Measurements from ENCODE around the gene SLC38A11. TPM values are rescaled to one million over a fixed set of nuclear protein-coding genes. Genes with fewer than 3 reads are reported as not detected.

The SLC38A11 gene
- total RNA-seq, 1 donor from 2014 or later: not detected

DNA sequence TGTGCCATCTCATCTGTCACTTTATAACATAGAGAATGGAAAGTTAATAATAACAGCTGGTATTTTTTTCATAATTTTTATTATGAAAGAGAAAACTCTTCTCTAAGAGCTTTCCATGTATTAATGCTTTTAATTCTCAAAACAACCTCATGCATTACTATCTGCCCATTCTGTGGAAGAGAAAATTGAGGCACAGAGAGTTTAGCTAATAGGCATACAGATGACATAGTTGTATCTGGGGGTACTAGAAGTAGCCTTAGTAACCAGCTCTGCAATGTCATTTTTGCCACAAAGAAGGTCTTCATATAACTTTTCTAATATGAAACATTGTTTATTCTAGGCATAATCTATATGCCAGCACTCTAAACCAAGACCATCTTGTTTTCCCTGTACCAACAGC is 77.4 kb downstream of the SLC38A11 start:
- no peak for TF ChIP-seq CTCF (IDR thresholded peaks at IDR 0.05)
- no peak for DNase-seq (ENCODE audit: extremely low spot score, unreplicated experiment)

GRCh38 chr2:164877169-164877568 is 78.2 kb downstream of the SLC38A11 start:
- Mint-ChIP-seq H3K27ac (ENCODE audit: unreplicated experiment) (no peak overlapping the region), H3K27me3 (ENCODE audit: unreplicated experiment) (no peaks in the 10 kb centered on the region), H3K4me3 (ENCODE audit: unreplicated experiment) (no peak overlapping the region), H3K4me1 (ENCODE audit: unreplicated experiment) (peaks cover 30% of the 10 kb centered on the region), H3K9me3 (ENCODE audit: unreplicated experiment) (no peaks in the 10 kb centered on the region), H3K36me3 (ENCODE audit: unreplicated experiment) (no peaks in the 10 kb centered on the region)
- no peak for TF ChIP-seq CTCF (IDR thresholded peaks at IDR 0.05)
- no peak for DNase-seq (ENCODE audit: extremely low spot score, unreplicated experiment)

More for the DNA sequence above, 77.4 kb downstream of the SLC38A11 start:
- H3K4me3 Mint-ChIP-seq (ENCODE audit: unreplicated experiment): no peak overlapping the region
- no peaks in the 10 kb centered on the region for H3K36me3 Mint-ChIP-seq (ENCODE audit: unreplicated experiment)
- no peaks in the 10 kb centered on the region for H3K27me3 Mint-ChIP-seq (ENCODE audit: unreplicated experiment)
- no peak overlapping the region for H3K27ac Mint-ChIP-seq (ENCODE audit: unreplicated experiment)
- no peaks in the 10 kb centered on the region for H3K9me3 Mint-ChIP-seq (ENCODE audit: unreplicated experiment)
- peaks cover 35% of the 10 kb centered on the region for H3K4me1 Mint-ChIP-seq (ENCODE audit: unreplicated experiment)

DNA sequence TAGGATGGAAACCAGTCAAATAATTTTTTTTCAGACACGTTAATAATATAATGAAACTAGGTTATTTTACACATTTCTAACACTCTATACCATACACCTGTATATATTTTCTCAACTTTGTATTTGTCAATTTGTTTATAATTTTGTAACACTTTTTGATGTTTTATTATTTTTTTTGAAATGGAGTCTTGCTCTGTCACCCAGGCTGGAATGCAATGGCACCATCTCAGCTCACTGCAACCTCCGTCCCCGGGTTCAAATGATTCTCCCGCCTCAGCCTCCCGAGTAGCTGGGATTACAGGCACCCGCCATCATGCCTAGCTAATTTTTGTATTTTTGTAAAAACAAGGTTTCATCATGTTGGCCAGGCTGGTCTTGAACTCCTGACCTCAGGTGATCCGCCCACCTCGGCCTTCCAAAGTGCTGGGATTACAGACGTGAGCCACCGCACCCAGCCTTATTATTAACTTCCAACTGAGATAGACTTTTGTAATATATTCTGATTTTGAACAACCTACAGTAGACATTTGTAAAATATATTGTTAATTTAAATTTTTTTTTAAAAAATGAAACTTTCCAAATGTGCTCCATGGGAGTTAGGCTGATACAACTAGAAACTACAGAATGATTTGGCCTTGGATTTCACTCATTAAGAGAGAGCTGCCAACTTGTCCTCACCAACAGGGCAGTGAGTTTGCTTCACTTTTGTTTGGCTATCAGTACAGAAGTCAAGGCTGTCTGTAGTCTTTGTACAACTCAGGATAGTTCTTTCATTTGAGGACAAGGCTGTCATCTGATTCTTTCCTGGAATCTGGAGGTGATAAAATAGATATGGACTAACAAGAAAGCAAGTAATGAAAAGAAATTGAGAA is 79.8 kb downstream of the SLC38A11 start:
- H3K4me3 Mint-ChIP-seq (ENCODE audit: unreplicated experiment): no peak overlapping the region
- H3K27ac Mint-ChIP-seq (ENCODE audit: unreplicated experiment): no peak overlapping the region
- no peak for TF ChIP-seq CTCF (IDR thresholded peaks at IDR 0.05)
- H3K4me1 Mint-ChIP-seq (ENCODE audit: unreplicated experiment): peaks cover 18% of the 10 kb centered on the region
- no peak for DNase-seq (ENCODE audit: extremely low spot score, unreplicated experiment)
- no peaks in the 10 kb centered on the region for H3K36me3 Mint-ChIP-seq (ENCODE audit: unreplicated experiment)
- no peaks in the 10 kb centered on the region for H3K27me3 Mint-ChIP-seq (ENCODE audit: unreplicated experiment)
- H3K9me3 Mint-ChIP-seq (ENCODE audit: unreplicated experiment): no peaks in the 10 kb centered on the region

- no peaks in the 10 kb centered on the region for H3K27me3 Mint-ChIP-seq (ENCODE audit: unreplicated experiment)
- no peak for DNase-seq (ENCODE audit: extremely low spot score, unreplicated experiment)
- H3K4me3 Mint-ChIP-seq (ENCODE audit: unreplicated experiment): no peak overlapping the region
- H3K27ac Mint-ChIP-seq (ENCODE audit: unreplicated experiment): no peak overlapping the region
- no peak for TF ChIP-seq CTCF (IDR thresholded peaks at IDR 0.05)
- H3K36me3 Mint-ChIP-seq (ENCODE audit: unreplicated experiment): no peaks in the 10 kb centered on the region
- no peaks in the 10 kb centered on the region for H3K9me3 Mint-ChIP-seq (ENCODE audit: unreplicated experiment)
- peaks cover 8% of the 10 kb centered on the region for H3K4me1 Mint-ChIP-seq (ENCODE audit: unreplicated experiment)
Observed at GRCh38 chr2:164873210-164873908, 82.0 kb downstream of the SLC38A11 start.

DNA sequence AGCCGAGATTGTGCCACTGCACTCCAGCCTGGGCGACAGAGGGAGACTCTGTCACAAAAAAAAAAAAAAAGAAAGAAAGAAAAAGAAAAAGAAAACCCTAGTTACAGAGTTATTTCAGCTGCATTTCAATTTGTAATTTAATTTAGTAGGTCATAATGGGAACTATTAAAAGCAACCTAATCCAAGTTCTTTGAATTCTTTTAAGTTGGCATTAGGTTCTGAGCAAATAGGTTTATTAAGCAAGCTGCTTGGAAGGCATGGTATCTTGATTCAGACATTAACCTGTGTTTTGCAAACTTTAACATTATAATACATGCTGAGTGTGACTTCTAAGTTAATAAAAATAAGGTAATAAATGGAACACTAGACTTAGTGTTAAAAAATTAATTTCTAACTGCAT is 83.9 kb downstream of the SLC38A11 start:
- no peak overlapping the region for H3K4me3 Mint-ChIP-seq (ENCODE audit: unreplicated experiment)
- no peak for DNase-seq (ENCODE audit: extremely low spot score, unreplicated experiment)
- H3K27me3 Mint-ChIP-seq (ENCODE audit: unreplicated experiment): no peaks in the 10 kb centered on the region
- no peaks in the 10 kb centered on the region for H3K36me3 Mint-ChIP-seq (ENCODE audit: unreplicated experiment)
- H3K27ac Mint-ChIP-seq (ENCODE audit: unreplicated experiment): no peak overlapping the region
- TF ChIP-seq CTCF (IDR thresholded peaks at IDR 0.05): no peak
- H3K4me1 Mint-ChIP-seq (ENCODE audit: unreplicated experiment): peaks cover 13% of the 10 kb centered on the region
- H3K9me3 Mint-ChIP-seq (ENCODE audit: unreplicated experiment): no peaks in the 10 kb centered on the region
